ENCODE results near the gene PLPP7.
"Not testable (repeated sequence)": the region's sequence is repeated elsewhere in the genome, so short reads cannot be mapped to it uniquely, and the experiment has no call there.

Gene PLPP7

GRCh38 chr9:131307974-131308373, 18.5 kb downstream of the PLPP7 start:
- DNase-seq: no peak

GRCh38 chr9:131308452-131308851, 18.9 kb downstream of the PLPP7 start:
- DNase-seq: no peak

DNA sequence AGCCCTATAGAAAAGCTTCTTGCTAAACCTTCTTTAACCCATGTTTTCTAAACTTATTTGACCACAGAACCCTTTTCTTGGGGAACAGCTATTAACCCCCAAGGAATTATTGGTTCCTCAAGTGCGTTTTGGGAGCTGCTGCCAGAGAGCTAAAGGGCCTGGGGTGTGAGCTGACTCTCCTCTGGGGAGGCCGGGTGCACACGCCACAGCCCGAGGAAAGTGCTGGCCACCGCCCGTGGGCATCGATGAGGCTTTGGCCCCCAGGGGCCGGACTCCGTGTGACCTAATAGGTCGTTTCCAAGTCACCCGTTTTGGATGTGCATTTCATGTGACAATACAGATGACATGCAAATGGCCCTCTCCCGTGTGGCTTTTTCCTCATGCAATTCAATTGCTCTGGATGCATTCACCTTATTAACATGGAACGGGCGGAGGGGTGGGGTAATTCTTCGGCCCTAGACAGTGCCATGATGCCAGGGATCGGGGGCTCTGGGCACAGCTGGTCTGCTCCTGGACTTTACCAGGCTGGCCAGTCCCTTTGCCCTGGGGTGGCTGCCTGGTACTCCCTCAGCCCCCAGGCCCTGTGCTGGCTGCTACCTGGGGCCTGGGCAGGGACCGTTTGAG, 19.5 kb downstream of the PLPP7 start:
- DNase-seq: no peak

- DNase-seq: no peak
Measured at GRCh38 chr9:131309530-131310276, 20.2 kb downstream of the PLPP7 start.

DNA sequence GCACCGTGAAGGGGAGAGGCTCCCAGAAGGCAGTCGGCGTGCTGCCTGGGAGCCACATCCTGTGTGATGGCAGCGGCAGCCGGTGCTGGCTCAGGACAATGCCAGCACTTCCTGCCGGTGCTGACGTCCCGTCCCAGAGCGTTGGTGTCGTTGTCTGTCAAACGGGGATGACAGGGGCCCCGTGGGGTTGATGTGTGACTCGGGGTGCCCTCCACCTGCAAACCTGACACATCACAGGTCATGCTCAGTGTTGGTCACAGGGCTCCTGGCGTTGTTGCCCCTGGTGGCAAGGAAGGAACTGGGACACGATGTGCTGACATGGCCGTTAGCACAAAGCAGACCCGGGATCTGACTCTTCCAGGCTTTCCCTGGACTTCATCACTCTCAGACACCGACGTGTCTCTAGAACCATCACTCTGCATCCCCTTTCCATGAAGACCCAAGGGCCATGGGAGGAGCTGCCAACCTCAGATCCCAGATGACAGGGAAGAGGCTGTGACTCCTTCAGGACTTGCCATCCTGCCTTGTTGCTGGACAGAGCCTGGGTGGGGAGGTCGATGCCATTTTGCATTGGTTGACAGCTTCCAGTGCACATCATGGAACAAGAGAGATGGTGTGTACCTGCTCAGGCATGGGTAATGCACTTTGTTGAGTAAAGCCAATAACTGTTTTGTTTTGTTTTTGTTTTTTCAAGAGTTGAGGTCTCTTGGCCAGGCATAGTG, 21.5 kb downstream of the PLPP7 start:
- DNase-seq: no peak

- DNase-seq: no peak
Measured at GRCh38 chr9:131312246-131312645, 22.7 kb downstream of the PLPP7 start.

DNA sequence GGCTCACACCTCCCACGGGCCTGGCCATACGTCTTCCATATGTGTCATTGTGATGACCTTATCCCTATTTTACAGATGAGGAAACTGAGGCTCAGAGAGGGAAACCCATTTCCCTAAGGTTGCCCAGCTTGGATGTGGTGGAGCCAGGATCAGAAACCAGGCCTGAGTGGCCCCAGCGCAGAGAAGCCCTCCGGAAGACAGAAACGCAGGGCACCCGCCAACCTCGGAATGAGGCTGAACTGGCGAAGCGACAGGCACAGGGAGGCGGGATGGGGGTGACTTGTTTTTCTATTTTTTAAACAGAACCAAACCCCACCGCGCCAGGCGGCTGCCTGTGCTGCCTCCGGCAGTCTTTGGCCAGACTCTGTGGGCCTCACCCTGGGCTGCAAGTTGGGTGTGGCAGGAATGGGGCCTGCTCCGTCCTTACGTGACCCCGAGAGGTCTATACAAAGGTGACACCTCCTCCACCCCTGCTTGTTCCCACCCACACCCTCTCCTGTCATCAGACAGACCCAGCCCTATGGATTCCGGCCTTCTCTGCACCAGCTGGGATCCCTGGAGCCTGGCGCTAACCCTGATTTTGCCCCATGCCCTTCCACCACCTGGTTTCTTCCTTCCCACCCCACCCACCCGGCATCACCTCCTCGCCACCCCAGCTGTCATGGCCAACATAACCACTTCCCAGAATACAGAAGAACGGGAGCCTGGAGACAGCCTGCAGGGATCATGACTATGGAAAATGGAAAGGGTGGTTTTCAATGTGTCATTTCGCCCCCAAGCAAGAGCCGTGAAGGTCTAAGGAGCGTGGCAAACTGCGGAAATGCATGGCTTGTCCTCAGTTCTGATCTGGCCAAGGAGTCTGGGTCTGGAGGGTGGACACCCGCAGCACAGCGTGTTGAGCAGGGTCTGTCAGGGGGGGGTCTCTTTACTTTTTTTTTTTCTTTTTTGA, 23.6 kb downstream of the PLPP7 start:
- DNase-seq: no peak

GRCh38 chr9:131318231-131319085, 28.9 kb downstream of the PLPP7 start:
- no peak for DNase-seq

- no peak for DNase-seq
Measured at GRCh38 chr9:131319486-131319885, 30.0 kb downstream of the PLPP7 start.

- no peak for DNase-seq
Measured at GRCh38 chr9:131320031-131320685, 30.6 kb downstream of the PLPP7 start.

DNA sequence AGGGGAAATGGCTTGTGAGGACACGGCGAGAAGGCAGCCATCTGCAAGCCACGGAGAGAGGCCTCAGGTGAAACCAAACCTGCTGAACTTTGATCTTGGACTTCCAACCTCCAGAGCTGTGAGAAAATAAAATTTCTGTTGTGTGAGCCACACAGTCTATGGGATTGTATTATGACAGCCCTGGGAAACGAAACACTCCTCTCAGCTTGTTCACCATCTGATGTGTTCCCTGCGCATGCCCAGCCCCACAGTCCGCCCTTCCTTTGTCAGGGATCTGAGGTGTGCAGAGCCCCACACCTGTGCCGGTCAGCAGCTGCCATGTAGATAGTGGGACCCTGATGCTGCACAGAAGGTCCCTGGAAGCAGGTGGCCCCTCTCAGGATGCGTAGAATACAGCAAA, 34.1 kb downstream of the PLPP7 start:
- no peak for DNase-seq

DNA sequence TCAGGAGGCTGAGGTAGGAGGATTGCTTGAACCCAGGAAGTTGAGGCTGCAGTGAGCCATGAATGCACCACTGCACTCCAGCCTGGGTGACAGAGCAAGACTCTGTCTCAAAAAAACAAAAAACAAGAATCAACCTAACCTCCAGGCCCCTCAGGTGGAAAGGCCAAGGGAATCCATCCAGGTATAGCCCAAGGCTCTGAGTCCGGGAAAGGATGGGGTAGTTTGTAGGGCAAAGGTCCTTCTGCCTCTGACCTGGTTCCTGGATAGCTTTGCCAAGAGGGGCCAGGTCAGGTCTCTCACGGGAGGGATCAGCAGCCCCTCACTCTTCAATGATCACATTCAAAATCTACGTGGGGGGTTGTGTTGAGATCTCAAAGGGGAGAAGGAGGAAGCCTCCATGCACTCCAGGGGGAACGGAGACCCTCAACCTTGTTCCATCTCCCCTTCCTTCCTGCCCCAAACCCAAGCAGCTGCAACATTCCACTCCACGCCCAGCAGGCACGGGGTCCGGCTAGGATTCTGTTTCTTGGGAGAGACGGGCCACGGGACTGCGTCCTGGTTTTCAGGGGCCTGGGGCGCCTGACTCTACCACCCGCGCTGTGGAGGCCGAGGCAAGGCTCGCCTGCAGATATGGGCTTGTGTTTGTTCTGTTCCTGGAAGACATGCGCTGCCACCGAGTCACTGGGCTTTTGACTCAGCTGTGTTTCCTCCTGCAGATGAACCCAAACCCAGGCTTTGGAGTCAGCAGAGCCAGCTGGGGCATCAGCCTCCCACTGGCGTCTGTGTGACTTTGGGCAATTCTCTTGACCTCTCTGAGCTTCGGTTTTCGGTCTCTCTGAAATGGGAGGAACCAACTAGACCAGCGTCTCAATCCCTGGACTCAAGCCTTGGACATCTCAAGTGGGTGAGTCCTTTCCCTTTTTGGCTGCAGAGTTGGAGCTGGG, 35.5 kb downstream of the PLPP7 start:
- no peak for DNase-seq

DNA sequence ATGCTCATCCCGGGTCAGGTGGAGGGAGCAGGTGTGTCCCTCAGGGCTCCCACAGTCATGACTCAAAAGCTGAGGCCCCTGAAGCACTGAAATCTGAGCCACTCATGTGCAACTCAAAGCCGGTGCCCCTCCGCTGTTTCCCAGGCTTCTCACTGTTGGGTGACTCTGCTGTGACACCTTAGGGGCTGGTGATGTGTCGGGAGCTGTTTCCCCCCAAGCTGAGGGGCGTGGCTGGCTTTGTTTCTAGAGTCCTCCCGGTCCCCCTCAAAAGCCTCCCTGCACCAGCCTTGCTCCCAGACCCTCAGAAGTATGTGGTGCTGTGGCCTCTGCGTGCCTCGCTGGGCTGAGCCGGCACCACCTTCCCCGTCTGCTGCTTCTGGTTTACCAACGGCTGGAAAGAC, 39.7 kb downstream of the PLPP7 start:
- no peak for DNase-seq

DNA sequence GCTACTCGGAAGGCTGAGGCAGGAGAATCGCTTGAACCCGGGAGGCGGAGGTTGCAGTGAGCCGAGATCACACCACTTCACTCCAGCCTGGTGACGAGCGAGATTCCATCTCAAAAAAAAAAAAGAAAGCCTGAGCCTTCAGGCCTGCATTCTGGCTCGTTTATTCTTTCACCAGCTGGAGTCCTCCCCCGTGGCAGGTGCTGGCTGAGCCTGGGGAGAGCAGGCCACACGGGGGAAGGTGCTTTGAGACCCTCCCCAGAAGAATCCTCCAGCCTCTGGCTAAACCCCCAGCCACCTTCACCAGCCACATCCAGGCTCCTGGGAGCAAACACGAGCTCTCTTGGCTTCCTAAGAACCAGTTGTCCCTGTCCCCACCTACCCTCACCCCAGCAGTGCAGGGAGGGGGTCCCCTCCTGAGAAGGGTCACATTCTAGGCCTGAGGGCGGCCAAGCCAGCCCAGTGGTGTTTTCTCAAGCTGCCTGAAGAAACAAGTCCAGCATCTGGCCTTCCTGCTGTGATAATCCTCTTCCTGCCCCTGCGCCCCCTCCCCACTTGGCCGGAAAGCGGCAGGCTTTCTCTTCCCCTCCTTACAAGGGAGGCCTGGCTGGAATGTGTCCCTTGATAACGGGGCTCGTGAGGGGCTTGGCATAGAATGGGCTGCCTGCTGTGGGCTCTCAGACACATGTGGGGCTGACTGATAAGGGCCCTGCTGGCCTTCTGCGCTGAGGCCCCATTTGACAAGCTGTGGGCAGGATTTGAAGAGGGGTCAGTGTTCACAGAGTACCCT, 41.5 kb downstream of the PLPP7 start:
- DNase-seq: no peak

GRCh38 chr9:131331996-131332395, 42.5 kb downstream of the PLPP7 start:
- DNase-seq: not testable (repeated sequence)

DNA sequence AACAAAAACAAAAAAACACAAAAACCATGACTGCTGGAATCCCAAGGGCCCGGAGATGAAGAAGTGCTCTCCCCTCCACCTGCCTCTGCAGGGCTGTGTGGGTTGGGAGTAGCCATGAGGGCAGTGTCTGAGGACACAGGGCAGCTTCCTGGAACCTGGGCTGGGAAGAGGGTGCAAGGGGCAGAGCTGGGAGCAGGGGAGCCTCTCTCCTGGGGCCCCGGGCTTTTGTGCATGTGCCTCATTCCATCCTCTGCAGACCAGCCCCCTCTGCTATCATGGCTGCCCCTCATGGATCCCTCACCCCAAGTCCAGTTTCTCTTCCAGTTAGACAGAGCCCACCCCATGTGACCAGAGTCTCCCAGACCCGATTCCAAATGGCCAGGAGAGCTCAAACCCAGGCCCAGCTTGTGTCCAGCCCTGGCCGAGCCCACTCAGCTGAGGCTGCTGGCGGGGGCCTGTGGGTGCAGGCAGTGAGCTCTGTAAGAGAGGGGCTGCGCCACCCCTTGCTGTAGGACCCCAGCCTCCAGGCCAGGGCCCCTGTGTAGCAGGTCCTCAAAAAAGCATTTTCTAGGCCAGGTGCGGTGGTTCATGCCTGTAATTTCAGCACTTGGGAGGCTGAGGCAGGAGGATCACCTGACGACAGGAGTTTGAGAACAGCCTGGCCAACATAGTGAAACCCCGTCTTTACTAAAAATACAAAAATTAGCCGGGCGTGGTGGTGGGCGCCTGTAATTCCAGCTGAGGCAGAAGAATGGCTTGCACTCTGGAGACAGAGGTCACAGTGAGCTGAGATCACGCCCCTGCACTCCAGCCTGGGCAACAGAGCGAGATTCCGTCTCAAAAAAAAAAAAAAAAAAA, 44.5 kb downstream of the PLPP7 start:
- no peak for DNase-seq

DNA sequence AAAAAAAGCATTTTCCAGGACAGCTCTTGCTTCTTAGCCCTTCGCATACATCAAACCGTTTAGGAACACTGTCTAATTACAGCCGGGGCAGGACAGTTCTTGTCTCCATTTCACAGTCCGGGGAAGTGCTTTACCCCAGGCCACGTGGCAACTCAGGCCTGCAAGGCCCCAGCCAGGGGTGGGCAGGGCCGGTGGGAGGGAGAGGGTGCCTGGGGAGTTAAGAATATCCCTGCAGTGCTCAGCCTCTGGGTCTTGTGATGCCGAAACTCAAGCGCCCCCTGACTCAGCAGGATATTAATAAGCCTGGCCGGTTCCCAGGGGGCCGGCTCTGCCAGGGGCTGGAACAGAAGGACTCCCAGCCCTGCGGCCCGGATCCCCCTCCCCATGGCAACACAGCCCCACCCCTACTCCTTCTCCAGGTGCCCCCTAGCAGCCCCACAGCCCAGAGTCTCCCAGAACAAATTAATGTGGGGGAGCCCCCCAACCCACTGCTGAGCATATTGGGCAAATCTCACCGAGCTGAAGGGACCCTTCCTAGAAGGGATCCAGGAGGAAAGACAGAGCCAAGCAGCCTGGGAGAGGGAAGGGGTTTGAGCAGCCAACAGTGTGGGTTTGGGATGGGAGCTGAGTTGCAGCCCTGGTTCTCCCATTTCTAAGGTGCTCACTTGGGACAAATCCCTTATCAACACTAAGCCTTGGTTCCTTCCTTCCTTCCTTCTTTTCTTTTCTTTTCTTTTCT, 45.3 kb downstream of the PLPP7 start:
- DNase-seq: no peak

- no peak for DNase-seq
Measured at GRCh38 chr9:131335368-131335755, 45.8 kb downstream of the PLPP7 start.

Data from NCI-H446 treated with DMSO at 0.1 percent for 48 hours (cell line).